Measurements from ENCODE around the gene AP4E1.
A peak's percentile ranks its signal among the peaks of the same experiment; 100 is the strongest.
"Not testable (repeated sequence)": the region's sequence is repeated elsewhere in the genome, so short reads cannot be mapped to it uniquely, and the experiment has no call there.

Gene AP4E1

DNA sequence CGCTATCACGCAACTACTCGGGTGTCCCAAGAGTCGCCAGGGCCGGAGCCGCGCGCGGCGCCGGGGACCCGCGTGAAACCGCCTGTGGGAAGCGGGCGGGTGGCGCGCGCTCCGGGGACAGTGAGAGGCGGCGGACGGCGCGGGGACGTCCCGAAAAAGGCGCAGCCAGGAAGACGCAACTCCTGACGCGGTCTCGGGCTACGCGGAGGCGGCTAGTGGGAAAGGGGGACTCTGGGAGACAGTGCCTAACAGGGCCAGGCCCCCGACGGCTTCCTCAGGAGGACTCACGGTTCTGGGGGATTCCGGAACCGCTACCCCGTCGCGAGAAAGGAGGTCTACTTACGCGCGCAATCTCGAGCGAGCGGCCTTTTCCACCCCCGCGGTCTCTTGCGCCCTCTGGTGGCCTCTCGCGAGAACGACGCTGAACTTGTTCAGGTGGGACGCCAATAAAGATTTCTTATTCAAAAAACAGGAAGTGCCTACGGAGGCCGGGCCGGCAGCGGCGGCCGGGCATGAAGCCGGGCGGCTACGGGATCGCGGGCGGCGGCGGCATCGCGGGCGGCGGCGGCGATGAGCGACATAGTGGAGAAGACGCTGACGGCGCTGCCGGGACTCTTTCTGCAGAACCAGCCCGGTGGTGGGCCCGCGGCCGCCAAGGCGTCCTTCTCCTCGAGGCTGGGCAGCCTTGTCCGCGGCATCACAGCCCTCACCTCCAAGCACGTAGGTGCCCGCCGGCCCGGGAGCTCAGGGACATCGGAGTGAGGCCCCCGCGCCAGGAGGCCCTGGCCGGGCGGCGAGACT is at the start of gene AP4E1:
TSS of gene AP4E1 (plus strand) at position 475 of the 801 bp plus-strand sequence. CDS start at position 571, 96 bp downstream.
- DNase-seq, result peak; percentile 91

DNA sequence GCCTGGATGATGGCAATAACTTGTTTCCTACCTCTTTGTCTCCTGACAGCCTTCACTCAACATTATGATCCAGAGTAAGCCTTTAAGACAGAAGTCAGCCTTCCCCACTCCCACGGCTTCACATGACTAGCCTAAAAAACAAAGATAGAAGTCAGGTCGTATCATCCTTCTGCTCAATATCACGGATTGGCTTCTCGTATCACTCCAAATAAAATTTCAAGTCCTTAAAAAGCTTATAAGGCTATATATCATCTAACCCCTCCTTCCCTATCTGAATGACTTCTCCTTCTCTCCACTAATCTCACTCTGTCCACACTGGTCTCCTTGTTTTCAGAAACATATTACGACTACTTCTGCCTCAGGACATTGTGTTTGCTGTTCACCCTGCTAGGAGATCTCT is 47.7 kb upstream of the AP4E1 start:
- no peak for DNase-seq

DNA sequence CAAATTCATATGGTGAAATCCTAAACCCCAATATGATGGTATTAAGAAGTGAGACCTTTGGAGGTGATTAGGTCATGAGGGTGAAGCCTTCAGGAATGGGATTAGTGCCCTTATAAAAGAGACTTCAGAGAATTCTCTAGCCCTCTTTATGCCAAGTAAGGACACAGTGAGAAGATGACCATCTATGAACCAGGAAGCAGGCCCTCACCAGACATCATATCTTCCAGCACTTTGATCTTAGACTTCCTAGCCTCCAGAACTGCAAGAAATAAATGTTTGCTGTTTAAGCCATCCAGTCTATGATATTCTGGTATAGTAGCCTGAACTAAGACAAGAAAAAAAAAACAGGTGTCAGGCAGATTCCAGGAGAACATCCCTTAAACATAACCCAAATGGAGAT is 45.9 kb upstream of the AP4E1 start:
- no peak for DNase-seq

DNA sequence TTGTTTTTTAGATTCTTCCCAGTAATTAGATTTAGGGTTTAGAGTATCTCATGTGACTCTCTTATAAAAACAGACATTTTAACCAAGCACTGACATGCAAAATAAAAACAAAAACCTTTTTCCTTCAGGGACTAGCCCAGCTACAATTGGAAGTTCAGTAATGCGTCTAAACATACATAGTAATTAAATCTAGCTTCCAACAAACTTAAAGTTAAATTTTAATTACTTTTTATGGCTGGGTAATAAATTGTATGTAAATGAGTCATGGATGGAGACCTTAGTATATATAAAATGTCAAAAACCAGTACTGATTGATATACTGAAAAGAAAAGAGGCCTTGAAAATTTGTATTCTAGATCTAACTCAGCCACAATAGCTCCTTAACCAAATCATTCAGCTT is 43.6 kb upstream of the AP4E1 start:
- no peak for DNase-seq

DNA sequence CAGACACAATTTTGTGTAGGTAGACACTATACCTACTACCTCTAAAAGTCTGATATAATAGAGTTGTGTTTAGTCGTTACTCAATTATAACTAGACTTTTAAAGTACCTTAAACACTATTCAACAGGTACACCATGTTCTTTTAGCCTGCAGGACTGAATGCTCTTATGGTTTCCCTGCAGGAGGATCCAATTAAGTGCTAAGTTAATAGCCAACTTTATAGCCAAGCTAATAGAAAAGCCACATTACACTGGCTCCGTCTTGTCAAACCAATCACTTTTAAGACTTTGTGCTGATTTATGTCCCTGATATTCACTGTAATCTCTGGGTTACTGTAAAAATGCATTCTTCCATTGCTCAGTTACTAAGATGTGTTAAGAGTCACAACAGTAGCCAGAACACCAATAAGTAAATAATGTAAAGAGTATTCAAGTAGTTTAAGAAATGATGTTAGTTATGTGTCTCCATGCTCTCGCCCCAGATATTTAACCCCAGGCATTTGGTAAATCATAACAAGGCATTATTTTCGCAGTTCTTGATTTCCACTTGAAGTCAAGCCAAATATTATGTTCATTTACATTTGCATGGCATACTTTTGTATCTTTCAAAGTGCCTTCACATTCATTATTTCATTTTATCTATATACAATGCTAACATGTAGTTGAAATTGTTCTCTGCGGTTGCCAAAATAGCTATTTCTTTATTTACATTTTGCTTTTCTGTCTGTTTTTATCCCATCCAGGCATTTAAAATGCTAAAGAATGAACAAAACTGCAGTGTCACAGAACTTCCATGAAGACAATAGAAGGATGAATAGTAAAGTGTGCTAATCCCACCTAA is 42.7 kb upstream of the AP4E1 start:
- no peak for DNase-seq

DNA sequence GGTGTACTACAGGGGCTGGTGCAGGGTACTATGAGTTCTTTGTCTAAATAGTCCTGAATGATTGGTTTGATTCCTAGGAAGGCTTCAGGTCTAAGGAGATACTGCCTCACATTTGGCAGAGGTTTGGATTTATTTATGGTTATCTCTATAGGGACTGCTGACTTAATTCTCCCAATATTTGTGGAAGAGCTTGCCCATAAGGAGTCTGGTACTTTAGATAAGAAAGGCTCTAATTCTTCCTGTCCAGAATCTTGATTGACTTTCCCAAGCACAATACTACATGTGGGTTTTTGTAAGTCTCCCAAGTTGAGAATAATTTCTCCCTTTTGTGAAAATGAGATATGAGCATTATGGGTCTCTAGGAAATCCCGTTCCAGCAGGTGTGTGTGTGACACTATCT is 36.7 kb upstream of the AP4E1 start:
- no peak for DNase-seq

DNA sequence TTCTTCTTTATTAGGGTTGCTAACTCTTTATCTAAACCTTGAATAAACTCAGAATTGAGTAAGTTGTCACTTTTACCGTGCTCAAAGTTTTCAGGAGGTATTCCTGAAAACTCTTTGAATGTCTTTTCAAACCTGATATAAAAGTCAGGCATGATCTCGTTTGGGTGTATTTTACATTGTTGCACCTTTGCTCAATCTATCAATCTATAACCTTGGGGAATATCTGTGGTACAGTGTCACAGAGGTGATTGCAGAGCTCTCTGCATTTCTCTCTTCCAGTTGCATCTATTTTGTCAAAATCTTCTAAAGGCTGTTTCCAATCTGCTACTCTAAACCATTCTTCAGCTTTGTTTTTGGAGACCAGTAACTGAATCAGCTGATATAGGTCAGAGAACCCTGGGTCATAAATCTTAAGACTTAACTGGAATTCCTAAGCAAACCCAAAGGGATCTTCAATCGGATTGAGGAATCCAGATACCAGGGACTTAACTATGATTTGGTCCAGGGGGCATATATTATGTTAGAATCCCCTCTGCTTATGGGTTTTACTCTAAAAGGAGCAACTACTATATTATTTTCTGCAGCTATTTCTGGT is 35.6 kb upstream of the AP4E1 start:
- DNase-seq, result no peak

DNA sequence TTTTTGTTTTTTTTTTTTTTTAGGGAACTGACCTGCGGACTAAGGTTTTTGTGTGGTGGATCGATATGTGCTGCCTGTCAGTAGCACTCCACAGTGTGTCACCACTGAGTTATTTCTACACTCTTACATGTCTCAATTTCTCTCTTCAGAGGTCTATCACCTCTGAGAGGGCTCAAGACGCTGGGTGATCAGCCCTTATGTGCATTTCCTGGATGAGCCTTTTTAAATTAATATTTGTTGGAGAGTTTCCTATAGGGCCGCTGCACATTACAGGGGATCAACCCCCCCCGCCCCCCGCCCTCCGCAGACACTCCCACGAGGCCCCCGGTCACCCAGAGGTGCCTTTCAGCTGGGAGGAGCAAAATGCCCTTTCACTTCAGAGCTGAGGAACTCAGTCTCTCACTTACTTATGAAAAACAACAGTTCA is 34.5 kb upstream of the AP4E1 start:
- DNase-seq, result no peak

DNA sequence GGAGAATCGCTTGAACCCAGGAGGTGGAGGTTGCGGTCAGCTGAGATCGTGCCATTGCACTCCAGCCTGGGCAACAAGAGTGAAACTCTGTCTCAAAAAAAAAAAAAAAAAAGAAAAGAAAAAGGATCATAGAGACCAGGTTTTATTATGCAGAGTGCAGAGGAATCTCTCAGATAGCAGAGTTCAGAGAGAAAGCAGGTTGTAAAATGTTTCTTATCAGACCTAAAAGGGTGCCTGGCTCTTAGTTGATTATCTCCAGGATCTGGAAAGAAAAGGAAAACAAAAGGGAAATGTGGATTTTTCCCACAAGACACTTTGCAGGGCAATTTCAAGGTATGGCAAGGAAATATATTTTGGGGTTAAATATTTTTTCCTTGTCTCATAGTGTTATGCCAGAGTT is 33.2 kb upstream of the AP4E1 start:
- DNase-seq, result not testable (repeated sequence)

DNA sequence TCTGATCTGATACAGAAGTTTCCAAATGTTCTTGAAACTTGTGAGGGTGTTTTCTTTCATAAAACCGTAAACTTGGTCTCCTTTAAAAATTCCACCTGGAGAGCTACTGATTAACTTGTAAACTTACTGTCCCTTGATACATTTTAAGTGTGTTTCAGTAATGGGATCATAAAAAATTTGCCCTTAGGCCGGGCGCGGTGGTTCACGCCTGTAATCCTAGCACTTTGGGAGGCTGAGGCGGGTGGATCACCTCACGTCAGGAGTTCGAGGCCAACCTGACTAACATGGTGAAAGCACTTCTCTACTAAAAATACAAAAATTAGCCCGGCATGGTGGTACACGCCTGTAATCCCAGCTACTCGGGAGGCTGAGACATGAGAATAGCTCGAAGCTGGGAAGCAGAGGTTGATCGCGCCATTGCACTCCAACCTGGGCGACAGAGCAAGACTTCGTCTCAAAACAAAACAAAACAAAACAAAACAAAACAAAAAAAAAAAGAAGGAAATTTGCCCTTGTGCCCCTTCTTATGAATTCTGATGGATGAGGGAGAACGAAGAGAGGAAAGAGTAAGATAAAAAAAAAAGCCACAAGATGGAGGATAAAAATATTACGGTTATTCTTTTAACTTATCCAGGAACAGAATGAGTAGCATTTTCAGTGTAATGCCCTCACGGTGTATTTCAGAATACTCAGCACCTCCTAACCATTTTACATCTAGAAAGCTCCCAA is 32.1 kb upstream of the AP4E1 start:
- no peak for DNase-seq

DNA sequence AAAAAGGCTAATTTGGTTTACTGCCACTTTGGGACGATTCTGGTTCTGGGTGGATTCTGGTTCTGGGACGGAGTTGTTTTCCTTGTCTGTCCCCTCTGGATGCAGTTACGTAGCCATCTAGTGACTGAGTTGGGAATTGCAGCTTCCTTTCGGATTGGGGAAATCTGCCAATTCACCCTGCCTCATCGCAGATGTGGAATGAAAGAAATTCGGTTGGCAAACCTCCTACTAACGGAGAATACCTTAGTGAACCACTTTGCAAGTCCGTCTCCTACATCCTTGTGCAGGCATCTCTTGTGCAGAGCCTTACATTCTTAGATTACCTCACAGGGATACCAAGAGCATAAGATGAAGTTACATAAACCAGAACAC is 31.5 kb upstream of the AP4E1 start:
- peak; percentile 99 for DNase-seq

DNA sequence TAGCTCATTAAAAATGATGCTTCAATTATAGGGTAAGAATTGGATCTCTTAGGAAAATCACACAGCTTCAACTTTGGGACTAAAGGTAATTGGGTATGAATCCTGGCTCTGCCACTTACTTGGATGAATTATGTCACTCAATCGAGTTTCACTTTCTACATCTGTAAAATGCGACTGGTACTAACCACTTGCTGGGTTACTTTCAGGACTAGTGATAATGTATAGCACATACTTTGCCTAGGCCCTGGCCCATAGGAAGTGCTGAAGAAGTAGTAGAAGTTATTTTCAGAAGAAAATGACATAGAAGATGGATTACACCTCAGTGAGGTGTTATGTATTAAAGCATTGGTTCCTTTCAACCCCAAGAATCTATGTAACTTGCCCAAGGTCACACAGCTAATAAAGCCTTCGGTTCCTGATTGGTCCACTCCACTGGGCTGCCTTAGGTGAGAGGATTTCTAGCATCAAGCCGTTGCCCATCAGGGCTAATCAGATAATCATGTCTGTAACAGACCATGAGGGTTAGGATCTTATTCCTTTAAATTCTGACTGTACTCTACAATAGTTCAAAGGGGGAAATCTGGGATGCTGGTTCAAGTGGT is 29.4 kb upstream of the AP4E1 start:
- no peak for DNase-seq

DNA sequence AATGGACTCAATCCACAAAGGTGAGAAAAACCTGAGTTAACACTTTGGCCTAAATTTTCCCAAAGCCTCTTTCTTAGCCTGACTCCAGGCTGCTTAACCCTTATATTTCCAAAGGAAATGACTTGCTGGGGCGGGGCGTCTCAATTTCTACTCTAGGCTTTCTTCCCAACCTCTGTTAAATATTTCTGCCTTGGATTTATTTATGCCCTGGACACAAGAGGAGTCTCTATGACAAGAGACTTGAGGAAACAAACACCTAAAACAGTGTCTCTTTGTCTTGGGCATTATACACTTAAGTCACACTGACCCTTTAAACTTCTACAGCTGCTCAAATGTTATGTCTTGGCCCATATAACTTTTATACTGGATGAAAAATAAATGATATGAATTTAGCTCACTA is 28.3 kb upstream of the AP4E1 start:
- DNase-seq, result peak; percentile 57

DNA sequence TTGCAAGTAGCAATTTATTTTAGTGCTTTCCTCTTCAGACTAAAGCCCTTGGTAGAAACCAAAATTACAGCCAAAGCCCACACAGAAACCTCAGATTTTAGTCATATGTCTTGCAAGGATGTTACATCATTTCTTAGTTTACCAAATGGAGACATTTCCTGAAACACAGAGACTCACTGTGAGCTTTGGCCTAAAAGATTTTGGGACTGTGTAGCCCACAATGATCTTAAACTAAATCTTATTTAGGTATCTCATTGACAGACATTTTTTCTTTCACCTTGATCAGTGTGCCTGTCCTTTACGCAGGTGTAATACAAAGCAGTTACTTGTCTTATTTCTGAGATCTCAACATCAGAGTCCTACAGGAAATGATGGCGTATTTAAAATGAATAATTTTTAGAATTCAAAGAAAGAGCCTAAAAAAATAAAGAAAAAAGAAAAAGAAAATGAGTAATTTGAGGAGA is 27.8 kb upstream of the AP4E1 start:
- peak; percentile 95 for DNase-seq

DNA sequence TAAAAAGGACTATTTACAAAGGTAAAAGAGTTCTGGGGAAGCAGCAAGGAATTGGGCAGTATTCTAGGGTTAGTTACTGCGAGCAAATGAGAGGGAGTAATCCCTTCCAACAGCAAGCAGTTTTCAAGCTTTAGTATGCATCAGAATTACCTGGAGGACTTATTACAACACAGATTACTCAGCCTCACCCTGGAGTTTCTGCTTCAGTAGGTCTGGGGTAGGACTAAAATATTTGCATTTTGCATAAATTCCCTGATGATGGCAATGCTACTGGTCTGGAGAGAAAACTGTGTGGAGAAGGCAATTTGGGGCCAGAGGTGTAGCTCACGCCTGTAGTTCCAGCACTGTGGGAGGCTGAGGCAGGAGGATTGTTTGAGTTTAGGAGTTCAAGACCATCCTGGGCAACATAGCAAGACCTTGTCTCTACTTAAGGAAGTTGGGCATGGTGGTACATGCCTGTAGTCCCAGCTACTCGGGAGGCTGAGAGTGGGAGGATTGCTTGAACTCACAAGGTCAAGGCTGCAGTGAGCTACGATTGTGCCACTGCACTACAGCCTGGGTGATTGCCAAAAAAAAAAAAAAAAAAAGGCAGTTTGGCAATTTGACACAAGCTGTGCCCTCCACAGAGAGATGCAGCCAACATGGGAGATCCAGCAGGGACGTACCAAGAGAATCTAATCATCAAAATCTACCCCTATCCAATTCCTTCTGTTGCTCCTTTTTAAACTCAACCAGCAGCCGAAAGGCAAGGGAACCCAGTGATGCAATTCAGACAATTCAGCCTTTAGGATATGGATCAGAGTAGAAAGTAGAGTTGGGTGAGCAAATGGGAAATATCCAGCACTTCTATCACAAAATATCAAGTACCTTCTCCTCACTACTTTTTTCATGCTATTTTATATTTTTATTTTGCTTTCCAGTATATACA is 27.1 kb upstream of the AP4E1 start:
- DNase-seq, result peak; percentile 52

DNA sequence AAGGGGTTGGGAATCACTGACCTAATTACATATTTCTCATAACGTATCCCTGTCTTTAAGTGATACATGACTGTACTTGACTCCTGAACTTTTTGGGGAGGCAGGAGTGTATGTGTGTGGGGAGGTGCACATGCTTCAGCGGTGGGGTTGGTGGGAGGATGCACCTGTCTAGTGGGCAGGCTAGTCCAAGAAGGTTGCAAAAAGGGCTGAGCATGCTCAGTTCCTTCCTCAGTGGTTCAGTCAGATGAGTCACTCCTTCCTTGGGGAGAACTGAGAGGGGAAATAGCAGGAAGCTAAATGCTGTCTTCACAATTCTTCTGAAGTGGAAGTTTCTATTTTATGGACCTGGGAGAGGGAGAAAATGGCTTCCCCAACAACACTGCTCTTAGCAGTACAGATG is 24.6 kb upstream of the AP4E1 start:
- peak; percentile 77 for DNase-seq

DNA sequence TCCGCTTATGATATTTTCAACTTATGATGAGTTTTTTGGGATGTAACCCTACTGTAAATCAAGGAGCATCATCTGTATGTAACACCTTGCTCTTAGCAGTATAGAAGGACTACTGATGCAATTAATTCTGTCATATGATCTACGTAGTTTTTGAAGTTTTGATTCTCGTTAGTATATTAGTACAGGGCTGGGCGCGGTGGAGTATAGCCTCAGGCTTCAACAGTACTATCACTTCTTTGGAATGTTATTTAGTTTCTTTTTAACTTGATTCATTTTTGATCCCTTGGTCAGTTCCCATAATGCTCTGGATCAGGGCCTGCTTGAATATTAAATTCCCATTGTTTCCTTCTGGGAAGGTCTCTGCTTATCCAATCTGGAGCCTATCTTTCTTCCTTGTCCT is 23.9 kb upstream of the AP4E1 start:
- peak; percentile 56 for DNase-seq

DNA sequence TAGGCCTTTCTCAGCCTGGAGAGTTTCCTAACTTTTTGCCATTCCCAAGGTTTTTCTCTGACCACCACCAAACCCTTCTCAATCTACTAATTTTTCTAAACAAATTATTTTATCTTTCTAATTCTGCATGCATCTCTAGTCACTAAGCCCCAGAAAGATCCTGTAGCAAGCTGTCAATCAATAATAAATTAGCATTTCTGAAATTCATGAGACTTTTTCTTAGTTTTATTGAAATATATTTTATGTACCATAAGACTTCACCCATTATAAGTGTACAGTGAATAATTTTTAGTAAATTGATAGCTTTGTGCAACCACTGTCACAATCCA is 22.4 kb upstream of the AP4E1 start:
- no peak for DNase-seq

DNA sequence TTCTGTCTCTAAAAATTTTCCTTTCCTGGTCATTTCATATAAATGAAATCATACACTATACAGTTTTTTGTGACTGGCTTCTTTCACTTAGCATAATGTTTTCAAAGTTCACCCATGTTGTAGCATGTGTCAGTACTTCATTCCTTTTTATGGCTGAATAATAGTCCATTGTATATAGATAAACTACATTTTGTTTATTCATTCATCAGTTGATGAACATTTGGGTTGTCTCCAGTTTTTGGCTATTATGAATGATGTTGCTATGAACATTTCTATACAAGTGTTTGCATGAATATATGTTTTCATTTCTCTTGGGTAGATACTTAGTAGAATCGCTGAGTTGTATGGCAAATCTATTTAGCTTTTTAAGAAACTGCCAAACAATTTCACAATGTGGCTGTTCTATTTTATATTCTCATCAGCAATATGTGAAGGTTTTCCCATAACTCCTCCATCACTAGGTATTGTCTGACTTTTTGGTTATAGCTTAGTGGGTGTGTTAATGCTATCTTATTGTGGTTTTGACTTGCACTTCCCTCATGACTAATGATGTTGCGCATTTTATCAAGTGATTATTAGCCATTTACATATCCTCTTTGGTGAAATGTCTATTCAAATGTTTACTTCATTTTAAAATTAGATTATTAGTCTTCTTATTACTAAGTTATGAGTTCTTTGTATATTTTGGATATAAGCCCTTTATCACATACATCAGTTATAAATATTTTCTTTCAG is 21.7 kb upstream of the AP4E1 start:
- DNase-seq, result no peak

DNA sequence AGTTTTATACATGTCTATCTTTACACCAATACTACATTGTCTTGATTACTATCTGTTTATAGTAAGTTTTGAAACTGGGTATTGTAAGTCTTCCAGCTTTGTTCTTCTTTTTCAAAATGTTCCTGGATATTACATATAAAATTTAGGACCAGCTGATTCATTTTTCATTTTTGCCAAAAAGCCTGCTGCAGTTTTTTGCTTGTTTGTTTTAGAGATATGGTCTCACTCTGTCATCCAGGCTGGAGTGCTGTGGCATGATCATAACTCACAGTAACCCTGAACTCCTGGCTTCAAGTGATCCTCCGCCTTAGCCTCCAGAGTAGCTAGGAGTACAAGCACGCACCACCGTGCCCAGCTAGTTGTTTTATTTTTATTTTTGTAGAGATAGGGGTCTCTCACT is 20.4 kb upstream of the AP4E1 start:
- DNase-seq, result no peak

DNA sequence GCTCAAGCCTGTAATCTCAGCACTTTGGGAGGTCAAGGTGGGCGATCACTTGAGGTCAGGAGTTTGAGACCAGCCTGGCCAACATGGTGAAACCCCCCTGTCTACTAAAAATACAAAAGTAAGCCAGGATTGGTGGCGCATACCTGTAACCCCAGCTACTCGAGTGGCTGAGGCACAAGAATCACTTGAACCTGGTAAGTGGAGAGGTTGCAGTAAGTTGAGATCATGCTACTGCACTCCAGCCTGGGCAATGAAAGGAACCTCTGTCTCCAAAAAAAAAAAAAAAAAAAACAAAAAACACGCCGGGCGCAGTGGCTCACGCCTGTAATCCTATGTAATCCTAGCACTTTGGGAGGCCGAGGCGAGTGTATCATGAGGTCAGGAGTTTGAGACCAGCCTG is 18.9 kb upstream of the AP4E1 start:
- no peak for DNase-seq

Data from fibroblast of upper back skin (primary cell).